Dedifferentiated amniotic fluid mesenchymal stem cell (primary cell): ENCODE results near the gene TOM1L2.

ENCODE experiments used
- DNase-seq: peaks from one replicate; pipeline ENCODE4 v3.0.0-alpha.2; 2016; ENCODE audit errors: extremely low spot score

Gene TOM1L2

GRCh38 chr17:17836250-17836817 lies 135.9 kb downstream of the TOM1L2 start:
- peak; percentile 93 for DNase-seq

- DNase-seq, result no peak
Observed at GRCh38 chr17:17835415-17836249, 136.6 kb downstream of the TOM1L2 start.

- DNase-seq, result no peak
Observed at GRCh38 chr17:17834974-17835373, 137.2 kb downstream of the TOM1L2 start.

GRCh38 chr17:17833658-17834357 lies 138.4 kb downstream of the TOM1L2 start:
- no peak for DNase-seq

- no peak for DNase-seq
Observed at GRCh38 chr17:17832032-17832363, 140.2 kb downstream of the TOM1L2 start.

- no peak for DNase-seq
Observed at GRCh38 chr17:17831208-17832031, 140.8 kb downstream of the TOM1L2 start.

GRCh38 chr17:17830740-17831207 lies 141.4 kb downstream of the TOM1L2 start:
- DNase-seq, result no peak

- DNase-seq, result no peak
Observed at GRCh38 chr17:17830269-17830567, 142.0 kb downstream of the TOM1L2 start.

GRCh38 chr17:17827826-17828621 lies 144.2 kb downstream of the TOM1L2 start:
- no peak for DNase-seq

GRCh38 chr17:17826942-17827785 lies 145.0 kb downstream of the TOM1L2 start:
- DNase-seq, result no peak

- DNase-seq, result no peak
Observed at GRCh38 chr17:17826342-17826713, 145.9 kb downstream of the TOM1L2 start.

- DNase-seq, result no peak
Observed at GRCh38 chr17:17824783-17825614, 147.2 kb downstream of the TOM1L2 start.

GRCh38 chr17:17824119-17824782 lies 147.9 kb downstream of the TOM1L2 start:
- no peak for DNase-seq

GRCh38 chr17:17823433-17824118 lies 148.6 kb downstream of the TOM1L2 start:
- peak; percentile 45 for DNase-seq

- DNase-seq, result no peak
Observed at GRCh38 chr17:17822616-17823015, 149.6 kb downstream of the TOM1L2 start.

GRCh38 chr17:17822189-17822588 lies 150.0 kb downstream of the TOM1L2 start:
- DNase-seq, result no peak

- DNase-seq, result no peak
Observed at GRCh38 chr17:17820463-17821158, 151.6 kb downstream of the TOM1L2 start.

- no peak for DNase-seq
Observed at GRCh38 chr17:17820046-17820445, 152.2 kb downstream of the TOM1L2 start.
